ENCODE measurements around the gene KLHL21. TPM values are rescaled to one million over a fixed set of nuclear protein-coding genes. Genes with fewer than 3 reads are reported as not detected.

Gene KLHL21
- total RNA-seq, 1 experiment from 2014 or later = 27.5 TPM

GRCh38 chr1:6596886-6597776, 5.5 kb downstream of the KLHL21 start:
- no peak overlapping the region for H2AFZ ChIP-seq (ENCODE audit: low read depth, low read length, poor library complexity, severe bottlenecking)
- no peaks in the 10 kb centered on the region for H3K9me3 ChIP-seq (ENCODE audit: control insufficient read depth in 1 of 2, insufficient read depth in 1 of 2, low read depth in 1 of 2, low read length in 2 of 2)
- no peak overlapping the region for H3K9ac ChIP-seq (ENCODE audit: low read length)
- POLR2A ChIA-PET = no interaction called here
- no peak overlapping the region for H3K4me3 ChIP-seq (replicated peaks in 1 of 2; ENCODE audit: low read depth in 1 of 2, low read length in 2 of 2)
- H3K27ac ChIP-seq (ENCODE audit: low read depth, low read length) = no peak overlapping the region; the same call in 1 of the 2 replicates
- H3K36me3 ChIP-seq (ENCODE audit: control insufficient read depth in 1 of 2, insufficient read depth in 2 of 2, low read length in 2 of 2) = peaks cover 22 to 72% of the 10 kb centered on the region in 2 experiments; a peak in 3 of 4 replicates
- no peaks in the 10 kb centered on the region for H3K9me2 ChIP-seq (ENCODE audit: insufficient read depth)
- no peak for DNase-seq (ENCODE audit: low read depth, low spot score)
- peaks cover 95% of the 10 kb centered on the region for H3K79me2 ChIP-seq (ENCODE audit: insufficient read depth, low read length)
- no peak overlapping the region for H3K4me2 ChIP-seq (ENCODE audit: low read length)
- H3K4me1 ChIP-seq (ENCODE audit: control insufficient read depth in 1 of 2, insufficient read depth in 2 of 2, low read length in 2 of 2) = peaks cover 8 to 14% of the 10 kb centered on the region in 2 experiments
- CTCF ChIA-PET = no interaction called here
- TF ChIP-seq CTCF (IDR thresholded peaks at IDR 0.05 in 2 of 3, conservative IDR thresholded peaks at IDR 0.05 in 1 of 3; ENCODE audit: borderline replicate concordance in 1 of 3, insufficient read depth in 1 of 3, low read depth in 2 of 3, low read length in 2 of 3) (no peak), POLR2AphosphoS5 (IDR thresholded peaks at IDR 0.05; ENCODE audit: low read depth, low read length) (no peak), TCF7L2 (IDR thresholded peaks at IDR 0.05; ENCODE audit: borderline replicate concordance, extremely low read depth, insufficient read depth, insufficient read length) (no peak), POLR2A (IDR thresholded peaks at IDR 0.05; ENCODE audit: borderline replicate concordance, extremely low read depth, insufficient read depth, insufficient read length) (no peak), SP1 (IDR thresholded peaks at IDR 0.05; ENCODE audit: low read depth) (no peak), EZH2 (IDR thresholded peaks at IDR 0.05) (no peak), MAX (IDR thresholded peaks at IDR 0.05) (no peak), CEBPB (IDR thresholded peaks at IDR 0.05; ENCODE audit: low read depth) (no peak), ELF1 (IDR thresholded peaks at IDR 0.05; ENCODE audit: borderline replicate concordance, low read depth) (no peak), SRF (IDR thresholded peaks at IDR 0.05; ENCODE audit: low read depth) (no peak), ZFX (IDR thresholded peaks at IDR 0.05) (no peak), YY1 (IDR thresholded peaks at IDR 0.05; ENCODE audit: extremely low read depth, insufficient replicate concordance, low read depth, low read length) (no peak), EGR1 (IDR thresholded peaks at IDR 0.05; ENCODE audit: low read depth) (no peak), ZBTB33 (IDR thresholded peaks at IDR 0.05; ENCODE audit: extremely low read depth, insufficient replicate concordance, low read length) (no peak), SIN3A (IDR thresholded peaks at IDR 0.05; ENCODE audit: low read depth) (no peak)
- intact Hi-C loops (cut with micrococcal nuclease) = no loop called here
- ATAC-seq = no peak
- RAD21 ChIA-PET (ENCODE audit: low non-redundant PET in 1 of 2, low total read pairs in 2 of 2, uncharacterized antibody in 2 of 2, unreplicated experiment in 2 of 2) = no interaction called here
- no peaks in the 10 kb centered on the region for H3K27me3 ChIP-seq (ENCODE audit: insufficient read depth, low read length)
- BruUV-seq (replicated peaks) = no TSS peak
- peaks cover 14% of the 10 kb centered on the region; the same call in 1 of the 2 replicates for H4K20me1 ChIP-seq (ENCODE audit: insufficient read depth)
